Measurements from ENCODE around the gene CDKAL1. TPM values are rescaled to one million over a fixed set of nuclear protein-coding genes. Genes with fewer than 3 reads are reported as not detected.

The CDKAL1 gene
- total RNA-seq, 1 experiment from 2014 or later = 16.1 TPM

- Histone ChIP-seq H3K9me3 (ENCODE audit: insufficient read depth, low read depth) (no peaks in the 10 kb centered on the region), H3K79me2 (ENCODE audit: low read depth) (no peaks in the 10 kb centered on the region), H3K4me1 (replicated peaks; ENCODE audit: insufficient read depth) (no peaks in the 10 kb centered on the region), H3K4me2 (no peak overlapping the region), H3F3A (ENCODE audit: insufficient read depth, low read depth) (no peaks in the 10 kb centered on the region), H3K4me3 (no peak overlapping the region), H3K9me2 (ENCODE audit: insufficient read depth) (no peaks in the 10 kb centered on the region), H3K27ac (no peak overlapping the region), H3K36me3 (ENCODE audit: low read depth) (no peaks in the 10 kb centered on the region), H4K20me1 (ENCODE audit: insufficient read depth) (no peaks in the 10 kb centered on the region), H3K27me3 (ENCODE audit: insufficient read depth, low read depth) (no peaks in the 10 kb centered on the region), H2AFZ (no peak overlapping the region)
- no peak for DNase-seq
- TF ChIP-seq EZH2 (IDR thresholded peaks at IDR 0.05; ENCODE audit: low read depth) (no peak), CTCF (conservative IDR thresholded peaks at IDR 0.05) (no peak)
- ChIA-PET POLR2A (ENCODE audit: unreplicated experiment) (no interaction called here), CTCF (no interaction called here)
- intact Hi-C loops (cut with micrococcal nuclease; ENCODE audit: unreplicated experiment) = no loop called here
- BruUV-seq (replicated peaks) = no TSS peak
Measured at GRCh38 chr6:20870021-20870420, 335.8 kb downstream of the CDKAL1 start.

GRCh38 chr6:20870493-20870892 is 336.2 kb downstream of the CDKAL1 start:
- no peak overlapping the region for H3K27ac ChIP-seq
- H3K4me3 ChIP-seq = no peak overlapping the region
- H3K79me2 ChIP-seq (ENCODE audit: low read depth) = no peaks in the 10 kb centered on the region
- no peaks in the 10 kb centered on the region for H3K27me3 ChIP-seq (ENCODE audit: insufficient read depth, low read depth)
- CTCF ChIA-PET = no interaction called here
- H3K36me3 ChIP-seq (ENCODE audit: low read depth) = no peaks in the 10 kb centered on the region
- intact Hi-C loops (cut with micrococcal nuclease; ENCODE audit: unreplicated experiment) = no loop called here
- no peaks in the 10 kb centered on the region for H3K9me3 ChIP-seq (ENCODE audit: insufficient read depth, low read depth)
- no peak overlapping the region for H3K4me2 ChIP-seq
- POLR2A ChIA-PET (ENCODE audit: unreplicated experiment) = no interaction called here
- H3F3A ChIP-seq (ENCODE audit: insufficient read depth, low read depth) = no peaks in the 10 kb centered on the region
- H4K20me1 ChIP-seq (ENCODE audit: insufficient read depth) = no peaks in the 10 kb centered on the region
- no peak overlapping the region for H2AFZ ChIP-seq
- H3K4me1 ChIP-seq (replicated peaks; ENCODE audit: insufficient read depth) = peaks cover 3% of the 10 kb centered on the region
- no TSS peak for BruUV-seq (replicated peaks)
- no peaks in the 10 kb centered on the region for H3K9me2 ChIP-seq (ENCODE audit: insufficient read depth)
- TF ChIP-seq CTCF (conservative IDR thresholded peaks at IDR 0.05) = no peak
- TF ChIP-seq EZH2 (IDR thresholded peaks at IDR 0.05; ENCODE audit: low read depth) = no peak
- DNase-seq = no peak

GRCh38 chr6:20873425-20874190 is 339.4 kb downstream of the CDKAL1 start:
- BruUV-seq (replicated peaks) = no TSS peak

More at GRCh38 chr6:20873425-20874190, 339.4 kb downstream of the CDKAL1 start:
- DNase-seq = no peak
- H3K9me3 ChIP-seq (ENCODE audit: insufficient read depth, low read depth) = no peaks in the 10 kb centered on the region
- no peak overlapping the region for H3K27ac ChIP-seq
- peaks cover 28% of the 10 kb centered on the region for H3F3A ChIP-seq (ENCODE audit: insufficient read depth, low read depth)
- no peaks in the 10 kb centered on the region for H3K9me2 ChIP-seq (ENCODE audit: insufficient read depth)
- ChIA-PET CTCF (interaction anchor here (0.8 kb wide), 1 partner anchor 716 kb away, joined by 7 read pairs; no protein-coding TSS in a partner anchor), POLR2A (ENCODE audit: unreplicated experiment) (no interaction called here)
- no peaks in the 10 kb centered on the region for H3K36me3 ChIP-seq (ENCODE audit: low read depth)
- intact Hi-C loops (cut with micrococcal nuclease; ENCODE audit: unreplicated experiment) = loop anchor here (2.0 kb wide), 1 partner anchor 1953 kb away; no protein-coding TSS in a partner anchor
- no peaks in the 10 kb centered on the region for H3K79me2 ChIP-seq (ENCODE audit: low read depth)
- no peak for TF ChIP-seq CTCF (conservative IDR thresholded peaks at IDR 0.05)
- no peak for TF ChIP-seq EZH2 (IDR thresholded peaks at IDR 0.05; ENCODE audit: low read depth)
- 0 out of 2 replicates have a peak, but pooled peaks cover 4% of the 10 kb centered on the region for H4K20me1 ChIP-seq (ENCODE audit: insufficient read depth)
- no peak overlapping the region for H3K4me3 ChIP-seq
- H3K27me3 ChIP-seq (ENCODE audit: insufficient read depth, low read depth) = no peaks in the 10 kb centered on the region
- H3K4me1 ChIP-seq (replicated peaks; ENCODE audit: insufficient read depth) = peaks cover 31% of the 10 kb centered on the region
- no peak overlapping the region for H3K4me2 ChIP-seq
- no peak overlapping the region for H2AFZ ChIP-seq
